ENCODE data around the gene KIZ.

KIZ gene

GRCh38 chr20:21270806-21271205 is 144.9 kb downstream of the KIZ start:
- no peak overlapping the region for H3K4me3 ChIP-seq (ENCODE audit: low read length in 2 of 2)
- no peak overlapping the region for H3K27ac ChIP-seq (ENCODE audit: low read depth in 2 of 2, low read length in 2 of 2)
- H3K27me3 ChIP-seq (ENCODE audit: control insufficient read depth in 2 of 2, insufficient read depth in 2 of 2, low read length in 2 of 2), result peaks cover 0 to 2% of the 10 kb centered on the region in 2 donors
- no peaks in the 10 kb centered on the region for H3K36me3 ChIP-seq (ENCODE audit: control insufficient read depth in 2 of 2, insufficient read depth in 2 of 2, low read length in 2 of 2)
- peaks cover 2 to 5% of the 10 kb centered on the region in 2 donors for H3K9me3 ChIP-seq (ENCODE audit: control insufficient read depth in 2 of 2, low read length in 2 of 2)
- H3K9ac ChIP-seq (ENCODE audit: low read depth in 1 of 2, low read length in 2 of 2), result no peak overlapping the region
- H3K4me1 ChIP-seq (ENCODE audit: control insufficient read depth in 2 of 2, insufficient read depth in 2 of 2, low read length in 2 of 2), result peaks cover 0 to 2% of the 10 kb centered on the region in 2 donors

DNA sequence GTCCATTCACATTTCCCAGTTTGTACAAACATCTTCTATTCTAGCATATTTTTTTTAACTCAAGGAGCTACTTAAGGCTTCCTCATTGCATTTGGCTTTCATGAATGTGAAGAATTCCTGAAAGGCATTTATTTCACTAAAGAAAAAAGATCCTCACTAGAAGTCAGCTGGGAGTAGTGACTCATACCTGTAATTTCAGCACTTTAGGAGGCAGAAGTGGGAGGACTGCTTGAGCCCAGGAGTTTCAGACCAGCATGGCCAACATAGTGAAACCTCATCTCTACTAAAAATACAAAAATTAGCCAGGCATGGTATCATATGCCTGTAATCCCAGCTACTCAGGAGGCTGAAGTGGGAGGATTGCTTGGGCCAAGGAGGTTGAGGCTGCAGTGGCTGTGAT is 146.4 kb downstream of the KIZ start:
- H3K4me1 ChIP-seq (ENCODE audit: control insufficient read depth in 2 of 2, insufficient read depth in 2 of 2, low read length in 2 of 2), result peaks cover 0 to 6% of the 10 kb centered on the region in 2 donors
- H3K4me3 ChIP-seq (ENCODE audit: low read length in 2 of 2), result no peak overlapping the region
- no peak overlapping the region for H3K9ac ChIP-seq (ENCODE audit: low read depth in 1 of 2, low read length in 2 of 2)
- H3K27me3 ChIP-seq (ENCODE audit: control insufficient read depth in 2 of 2, insufficient read depth in 2 of 2, low read length in 2 of 2), result peaks cover 0 to 1% of the 10 kb centered on the region in 2 donors
- no peak overlapping the region for H3K27ac ChIP-seq (ENCODE audit: low read depth in 2 of 2, low read length in 2 of 2)
- peaks cover 0 to 2% of the 10 kb centered on the region in 2 donors for H3K9me3 ChIP-seq (ENCODE audit: control insufficient read depth in 2 of 2, low read length in 2 of 2)
- no peaks in the 10 kb centered on the region for H3K36me3 ChIP-seq (ENCODE audit: control insufficient read depth in 2 of 2, insufficient read depth in 2 of 2, low read length in 2 of 2)

DNA sequence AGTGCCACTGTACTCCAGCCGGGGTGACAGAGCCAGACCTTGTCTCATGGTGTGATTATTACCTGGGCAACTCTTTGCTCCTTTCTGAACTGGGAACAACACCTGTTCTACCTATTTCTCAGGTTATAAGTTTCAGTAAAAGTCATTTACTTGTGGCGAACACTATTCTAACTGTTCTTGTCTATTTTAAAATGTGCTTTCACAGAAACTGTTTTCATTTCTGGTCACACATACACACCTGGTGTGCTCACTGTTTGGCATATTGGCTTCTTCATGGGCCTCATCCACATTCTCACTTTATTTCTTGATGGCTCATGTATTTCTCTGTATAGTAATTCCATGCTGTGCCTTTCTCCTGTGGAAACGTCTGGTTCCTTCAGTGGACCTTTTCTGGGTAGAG is 146.8 kb downstream of the KIZ start:
- Histone ChIP-seq H3K27me3 (ENCODE audit: control insufficient read depth in 2 of 2, insufficient read depth in 2 of 2, low read length in 2 of 2) (no peaks in the 10 kb centered on the region), H3K36me3 (ENCODE audit: control insufficient read depth in 2 of 2, insufficient read depth in 2 of 2, low read length in 2 of 2) (no peaks in the 10 kb centered on the region), H3K27ac (ENCODE audit: low read depth in 2 of 2, low read length in 2 of 2) (no peak overlapping the region), H3K9me3 (ENCODE audit: control insufficient read depth in 2 of 2, low read length in 2 of 2) (peaks cover 0 to 2% of the 10 kb centered on the region in 2 donors), H3K4me1 (ENCODE audit: control insufficient read depth in 2 of 2, insufficient read depth in 2 of 2, low read length in 2 of 2) (peaks cover 0 to 6% of the 10 kb centered on the region in 2 donors), H3K4me3 (ENCODE audit: low read length in 2 of 2) (no peak overlapping the region), H3K9ac (ENCODE audit: low read depth in 1 of 2, low read length in 2 of 2) (no peak overlapping the region)

- H3K9ac ChIP-seq (ENCODE audit: low read depth in 1 of 2, low read length in 2 of 2), result no peak overlapping the region
Measured at GRCh38 chr20:21273755-21274386, 148.0 kb downstream of the KIZ start.

DNA sequence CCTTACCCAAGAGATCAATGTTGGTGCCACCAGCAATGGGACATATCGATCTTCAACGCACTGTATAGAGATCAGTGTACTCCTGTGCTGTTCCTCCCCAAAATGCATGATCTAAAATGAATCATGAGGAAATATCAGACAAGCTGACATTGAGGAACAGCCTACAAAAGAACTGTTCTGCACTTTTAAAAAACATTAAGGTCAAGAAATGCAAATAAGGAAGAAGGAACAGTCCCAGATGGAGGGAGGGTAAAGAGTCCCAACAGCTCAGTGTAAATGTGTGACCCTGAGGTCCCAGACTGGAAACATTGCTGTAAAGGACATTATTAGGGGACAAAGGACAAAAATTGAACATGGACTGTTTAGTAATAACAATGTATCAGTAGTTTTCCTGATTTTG is 152.9 kb downstream of the KIZ start:
- peaks cover 0 to 2% of the 10 kb centered on the region in 2 donors for H3K9me3 ChIP-seq (ENCODE audit: control insufficient read depth in 2 of 2, low read length in 2 of 2)
- H3K27ac ChIP-seq (ENCODE audit: low read depth in 2 of 2, low read length in 2 of 2), result no peak overlapping the region
- H3K36me3 ChIP-seq (ENCODE audit: control insufficient read depth in 2 of 2, insufficient read depth in 2 of 2, low read length in 2 of 2), result no peaks in the 10 kb centered on the region
- no peaks in the 10 kb centered on the region for H3K27me3 ChIP-seq (ENCODE audit: control insufficient read depth in 2 of 2, insufficient read depth in 2 of 2, low read length in 2 of 2)
- H3K4me3 ChIP-seq (ENCODE audit: low read length in 2 of 2), result no peak overlapping the region
- H3K9ac ChIP-seq (ENCODE audit: low read depth in 1 of 2, low read length in 2 of 2), result no peak overlapping the region
- H3K4me1 ChIP-seq (ENCODE audit: control insufficient read depth in 2 of 2, insufficient read depth in 2 of 2, low read length in 2 of 2), result peaks cover 5 to 9% of the 10 kb centered on the region in 2 donors

More at GRCh38 chr20:21273755-21274386, 148.0 kb downstream of the KIZ start:
- no peak overlapping the region for H3K27ac ChIP-seq (ENCODE audit: low read depth in 2 of 2, low read length in 2 of 2)
- H3K36me3 ChIP-seq (ENCODE audit: control insufficient read depth in 2 of 2, insufficient read depth in 2 of 2, low read length in 2 of 2), result no peaks in the 10 kb centered on the region
- peaks cover 0 to 2% of the 10 kb centered on the region in 2 donors for H3K9me3 ChIP-seq (ENCODE audit: control insufficient read depth in 2 of 2, low read length in 2 of 2)
- no peak overlapping the region for H3K4me3 ChIP-seq (ENCODE audit: low read length in 2 of 2)
- no peaks in the 10 kb centered on the region for H3K27me3 ChIP-seq (ENCODE audit: control insufficient read depth in 2 of 2, insufficient read depth in 2 of 2, low read length in 2 of 2)
- H3K4me1 ChIP-seq (ENCODE audit: control insufficient read depth in 2 of 2, insufficient read depth in 2 of 2, low read length in 2 of 2), result peaks cover 0 to 8% of the 10 kb centered on the region in 2 donors

- H3K9ac ChIP-seq (ENCODE audit: low read depth in 1 of 2, low read length in 2 of 2), result no peak overlapping the region
- no peak overlapping the region for H3K4me3 ChIP-seq (ENCODE audit: low read length in 2 of 2)
- no peak overlapping the region for H3K27ac ChIP-seq (ENCODE audit: low read depth in 2 of 2, low read length in 2 of 2)
- no peaks in the 10 kb centered on the region for H3K36me3 ChIP-seq (ENCODE audit: control insufficient read depth in 2 of 2, insufficient read depth in 2 of 2, low read length in 2 of 2)
- peaks cover 5 to 6% of the 10 kb centered on the region in 2 donors for H3K4me1 ChIP-seq (ENCODE audit: control insufficient read depth in 2 of 2, insufficient read depth in 2 of 2, low read length in 2 of 2)
- H3K27me3 ChIP-seq (ENCODE audit: control insufficient read depth in 2 of 2, insufficient read depth in 2 of 2, low read length in 2 of 2), result no peaks in the 10 kb centered on the region
- H3K9me3 ChIP-seq (ENCODE audit: control insufficient read depth in 2 of 2, low read length in 2 of 2), result no peaks in the 10 kb centered on the region
Measured at GRCh38 chr20:21279706-21280521, 154.0 kb downstream of the KIZ start.

DNA sequence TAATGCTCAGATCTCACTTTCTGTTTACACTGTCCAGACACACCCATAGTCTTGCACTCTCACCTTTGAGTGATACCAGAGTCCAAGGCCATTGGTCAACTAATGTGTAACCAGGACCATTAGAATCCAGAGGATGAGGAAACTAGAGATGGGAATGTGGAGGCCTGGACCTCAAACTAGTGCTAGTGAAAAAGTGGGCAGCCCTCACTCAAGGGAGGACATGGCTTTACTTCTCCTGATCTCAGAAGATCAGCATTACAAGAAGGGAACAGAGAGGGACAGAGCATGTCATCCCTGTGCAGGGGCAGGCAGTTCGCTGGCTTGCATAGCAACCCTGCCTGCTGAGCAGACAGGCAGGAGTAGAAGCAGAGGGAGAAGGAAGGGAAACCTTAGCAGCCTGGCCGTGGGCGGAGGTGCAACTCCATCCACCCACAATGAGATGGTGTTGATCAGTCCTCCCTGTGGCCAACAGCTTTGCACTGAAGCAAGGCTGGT is 154.7 kb downstream of the KIZ start:
- Histone ChIP-seq H3K4me1 (ENCODE audit: control insufficient read depth in 2 of 2, insufficient read depth in 2 of 2, low read length in 2 of 2) (peaks cover 5 to 6% of the 10 kb centered on the region in 2 donors), H3K9ac (ENCODE audit: low read depth in 1 of 2, low read length in 2 of 2) (no peak overlapping the region), H3K36me3 (ENCODE audit: control insufficient read depth in 2 of 2, insufficient read depth in 2 of 2, low read length in 2 of 2) (no peaks in the 10 kb centered on the region), H3K9me3 (ENCODE audit: control insufficient read depth in 2 of 2, low read length in 2 of 2) (no peaks in the 10 kb centered on the region), H3K27ac (ENCODE audit: low read depth in 2 of 2, low read length in 2 of 2) (no peak overlapping the region), H3K4me3 (ENCODE audit: low read length in 2 of 2) (peak overlapping the region in 1 of 2 donors; percentile 5), H3K27me3 (ENCODE audit: control insufficient read depth in 2 of 2, insufficient read depth in 2 of 2, low read length in 2 of 2) (no peaks in the 10 kb centered on the region)

- Histone ChIP-seq H3K9ac (ENCODE audit: low read depth in 1 of 2, low read length in 2 of 2) (no peak overlapping the region), H3K36me3 (ENCODE audit: control insufficient read depth in 2 of 2, insufficient read depth in 2 of 2, low read length in 2 of 2) (no peaks in the 10 kb centered on the region), H3K9me3 (ENCODE audit: control insufficient read depth in 2 of 2, low read length in 2 of 2) (peaks cover 3% of the 10 kb centered on the region in 2 donors)
Measured at GRCh38 chr20:21286775-21287174, 160.9 kb downstream of the KIZ start.

DNA sequence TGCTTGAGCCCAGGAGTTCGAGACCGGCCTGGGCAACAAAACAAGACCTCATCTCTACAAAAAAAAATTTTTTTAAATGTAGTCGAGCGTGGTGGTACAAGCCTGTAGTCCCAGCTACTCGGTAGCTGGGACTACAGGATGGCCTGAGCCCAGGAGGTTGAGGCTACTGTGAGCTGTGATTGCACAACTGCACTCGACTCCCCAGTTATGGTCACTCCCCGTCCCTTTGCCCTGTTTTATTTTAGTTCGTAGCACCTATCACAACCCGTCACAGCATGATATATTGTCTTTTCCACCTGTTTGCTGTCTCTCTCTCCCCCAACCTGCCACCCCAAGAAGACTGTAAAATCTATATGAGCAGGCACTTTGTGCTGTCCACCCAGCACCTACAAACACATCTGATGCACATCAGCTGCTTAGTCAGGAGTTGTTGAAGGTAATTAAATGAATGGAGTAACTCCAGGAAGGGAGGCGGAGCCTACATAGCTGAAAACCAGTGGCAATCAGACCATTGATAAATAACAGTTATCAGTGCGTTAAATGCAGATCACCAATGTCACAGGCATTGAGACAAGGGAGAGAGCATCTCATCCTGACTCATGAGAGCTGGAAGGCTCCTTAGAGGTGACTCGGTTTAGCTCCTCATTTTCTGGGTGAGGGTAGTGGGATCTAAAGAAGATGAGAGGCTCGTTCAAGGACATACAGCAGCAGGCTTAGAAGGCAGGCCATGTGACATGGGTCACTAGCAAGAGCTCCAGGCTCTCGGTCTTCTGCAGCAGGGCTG is 162.9 kb downstream of the KIZ start:
- Histone ChIP-seq H3K9ac (ENCODE audit: low read depth in 1 of 2, low read length in 2 of 2) (no peak overlapping the region), H3K4me1 (ENCODE audit: control insufficient read depth in 2 of 2, insufficient read depth in 2 of 2, low read length in 2 of 2) (no peaks in the 10 kb centered on the region), H3K36me3 (ENCODE audit: control insufficient read depth in 2 of 2, insufficient read depth in 2 of 2, low read length in 2 of 2) (no peaks in the 10 kb centered on the region), H3K27ac (ENCODE audit: low read depth in 2 of 2, low read length in 2 of 2) (no peak overlapping the region), H3K27me3 (ENCODE audit: control insufficient read depth in 2 of 2, insufficient read depth in 2 of 2, low read length in 2 of 2) (no peaks in the 10 kb centered on the region), H3K9me3 (ENCODE audit: control insufficient read depth in 2 of 2, low read length in 2 of 2) (peaks cover 3% of the 10 kb centered on the region in 2 donors), H3K4me3 (ENCODE audit: low read length in 2 of 2) (no peak overlapping the region)

More at GRCh38 chr20:21286775-21287174, 160.9 kb downstream of the KIZ start:
- no peak overlapping the region for H3K4me3 ChIP-seq (ENCODE audit: low read length in 2 of 2)
- no peaks in the 10 kb centered on the region for H3K27me3 ChIP-seq (ENCODE audit: control insufficient read depth in 2 of 2, insufficient read depth in 2 of 2, low read length in 2 of 2)
- no peaks in the 10 kb centered on the region for H3K4me1 ChIP-seq (ENCODE audit: control insufficient read depth in 2 of 2, insufficient read depth in 2 of 2, low read length in 2 of 2)
- H3K27ac ChIP-seq (ENCODE audit: low read depth in 2 of 2, low read length in 2 of 2), result no peak overlapping the region

All from mucosa of rectum (tissue), 2 donors.